LoVo (cell line): ENCODE measurements around the gene CROCC2.

Source experiments
- DNase-seq: peaks from one replicate; pipeline ENCODE4 v3.0.0-alpha.2; 2016; ENCODE audit warnings: low spot score

Gene CROCC2

DNA sequence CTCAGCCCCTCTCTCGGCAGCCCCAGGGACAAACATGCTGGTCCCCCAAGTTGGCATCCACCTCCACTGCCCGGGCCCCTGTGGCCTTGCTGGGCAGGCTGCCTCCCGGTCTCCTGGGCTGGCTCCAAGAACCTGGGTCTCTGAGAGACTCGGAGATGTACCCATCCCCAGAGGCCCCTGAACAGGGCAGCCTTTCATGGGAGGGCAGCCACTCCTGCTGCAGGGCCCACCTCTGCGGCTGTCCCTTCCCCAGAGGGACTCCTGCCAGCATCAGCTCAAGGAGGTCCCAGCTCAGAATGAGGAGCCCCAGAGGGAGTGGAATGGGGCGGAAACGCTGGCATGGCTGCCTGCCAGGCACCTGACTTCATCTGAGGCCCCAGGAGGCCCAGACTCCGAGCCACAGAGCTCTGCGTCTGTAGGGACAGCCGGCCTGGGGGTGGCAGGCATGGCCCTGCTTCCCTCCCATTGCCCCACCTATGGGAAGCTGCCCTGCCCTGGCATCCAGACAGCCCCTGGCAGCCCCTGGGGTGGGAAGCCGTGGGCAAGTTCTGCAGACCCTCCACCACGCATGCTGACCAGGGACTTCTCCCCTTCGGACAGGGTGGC, 857 bp upstream of the CROCC2 start:
- peak; percentile 19 for DNase-seq

DNA sequence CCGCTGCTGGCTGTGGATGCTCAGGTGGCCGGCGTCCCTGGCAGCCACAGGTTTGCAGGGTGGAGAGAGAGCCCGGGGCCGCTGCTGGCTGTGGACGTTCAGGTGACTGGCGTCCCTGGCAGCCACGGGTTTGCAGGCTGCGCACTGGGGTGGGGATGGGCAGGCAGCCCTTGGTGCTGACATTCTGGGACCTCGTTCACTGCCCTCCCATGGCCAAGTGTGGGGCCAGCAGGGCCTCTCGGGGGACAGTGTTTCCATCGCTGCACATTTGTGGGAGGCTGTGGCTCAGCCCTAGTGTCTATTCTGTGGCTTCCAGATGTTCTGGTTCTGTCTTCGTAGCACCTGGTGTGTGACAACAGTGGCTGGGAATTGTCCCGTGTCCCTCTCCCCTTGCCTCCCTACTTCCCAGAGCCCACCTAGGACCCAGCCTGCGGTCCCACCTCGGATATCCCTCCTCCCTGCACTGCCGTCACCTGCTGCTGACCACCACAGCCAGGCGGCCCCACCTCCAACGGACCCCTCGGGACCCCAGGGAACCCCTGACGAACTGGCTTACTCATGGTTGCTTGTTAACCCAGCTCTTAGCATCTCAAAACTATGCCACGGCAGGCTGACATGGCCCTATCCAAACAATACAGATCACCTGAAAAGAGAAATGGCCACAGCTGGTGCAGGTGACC, 915 bp downstream of the CROCC2 start:
- no peak for DNase-seq

DNA sequence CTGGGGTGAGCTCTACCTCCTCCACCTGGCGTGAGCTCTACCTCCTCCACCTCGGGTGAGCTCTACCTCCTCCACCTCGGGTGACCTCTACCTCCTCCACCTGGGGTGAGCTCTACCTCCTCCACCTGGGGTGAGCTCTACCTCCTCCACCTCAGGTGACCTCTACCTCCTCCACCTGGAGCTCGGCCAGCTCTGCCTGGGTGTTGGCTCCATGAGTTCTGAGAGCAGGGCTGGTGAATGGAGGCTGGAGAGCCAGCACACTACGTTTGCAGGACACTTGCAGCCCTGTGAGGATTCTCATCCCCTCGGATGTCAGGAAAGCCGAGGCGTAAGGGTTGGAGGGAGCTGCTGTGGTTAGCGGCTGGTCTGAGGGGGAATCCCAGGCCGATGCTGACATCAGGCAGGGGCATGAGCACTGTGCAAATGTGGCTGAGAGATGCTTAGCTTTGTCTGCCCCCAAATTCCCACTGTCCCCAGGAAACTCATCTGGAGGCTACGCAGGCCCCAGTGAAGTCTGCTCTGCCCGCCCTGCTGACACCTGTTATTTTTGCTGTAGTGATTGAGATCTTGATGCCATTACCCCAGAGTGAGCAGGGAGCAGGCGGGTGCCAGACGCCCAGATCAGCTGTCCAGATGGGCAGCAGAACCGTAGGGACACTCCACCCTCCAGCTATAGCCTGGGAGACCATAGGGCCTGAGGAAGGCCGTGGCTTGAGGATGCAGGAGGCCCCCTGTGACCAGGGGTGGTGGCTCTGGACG, 3.3 kb downstream of the CROCC2 start:
- no peak for DNase-seq

DNA sequence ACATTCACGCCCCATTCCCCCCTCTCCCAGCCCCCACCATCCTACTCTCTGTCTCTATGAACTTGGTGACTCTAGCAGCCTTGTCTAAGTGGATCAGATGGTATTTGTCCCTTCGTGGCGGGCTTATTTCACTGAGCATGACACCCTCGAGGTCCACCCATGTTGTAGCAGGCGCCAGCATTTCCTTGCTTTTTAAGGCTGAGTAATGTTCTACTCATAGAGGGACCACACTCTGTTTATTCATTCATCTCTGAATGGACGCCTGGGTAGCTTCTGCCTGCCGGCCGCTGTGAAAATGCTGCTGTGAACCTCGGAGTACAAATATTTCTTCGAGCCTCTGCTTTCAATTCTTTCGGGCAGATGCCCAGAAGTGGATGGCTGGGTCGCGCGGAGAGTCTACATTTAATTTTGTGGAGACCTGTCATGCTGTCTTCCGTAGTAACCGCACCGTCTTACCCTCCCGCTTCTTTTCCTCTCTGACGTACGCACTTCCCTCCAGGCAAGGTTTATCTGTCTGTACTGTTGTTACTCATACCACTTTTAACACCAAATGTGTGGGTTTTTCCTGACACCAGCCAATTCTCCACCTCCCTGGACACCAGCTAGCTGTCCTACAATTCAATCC, 5.6 kb downstream of the CROCC2 start:
- no peak for DNase-seq

DNA sequence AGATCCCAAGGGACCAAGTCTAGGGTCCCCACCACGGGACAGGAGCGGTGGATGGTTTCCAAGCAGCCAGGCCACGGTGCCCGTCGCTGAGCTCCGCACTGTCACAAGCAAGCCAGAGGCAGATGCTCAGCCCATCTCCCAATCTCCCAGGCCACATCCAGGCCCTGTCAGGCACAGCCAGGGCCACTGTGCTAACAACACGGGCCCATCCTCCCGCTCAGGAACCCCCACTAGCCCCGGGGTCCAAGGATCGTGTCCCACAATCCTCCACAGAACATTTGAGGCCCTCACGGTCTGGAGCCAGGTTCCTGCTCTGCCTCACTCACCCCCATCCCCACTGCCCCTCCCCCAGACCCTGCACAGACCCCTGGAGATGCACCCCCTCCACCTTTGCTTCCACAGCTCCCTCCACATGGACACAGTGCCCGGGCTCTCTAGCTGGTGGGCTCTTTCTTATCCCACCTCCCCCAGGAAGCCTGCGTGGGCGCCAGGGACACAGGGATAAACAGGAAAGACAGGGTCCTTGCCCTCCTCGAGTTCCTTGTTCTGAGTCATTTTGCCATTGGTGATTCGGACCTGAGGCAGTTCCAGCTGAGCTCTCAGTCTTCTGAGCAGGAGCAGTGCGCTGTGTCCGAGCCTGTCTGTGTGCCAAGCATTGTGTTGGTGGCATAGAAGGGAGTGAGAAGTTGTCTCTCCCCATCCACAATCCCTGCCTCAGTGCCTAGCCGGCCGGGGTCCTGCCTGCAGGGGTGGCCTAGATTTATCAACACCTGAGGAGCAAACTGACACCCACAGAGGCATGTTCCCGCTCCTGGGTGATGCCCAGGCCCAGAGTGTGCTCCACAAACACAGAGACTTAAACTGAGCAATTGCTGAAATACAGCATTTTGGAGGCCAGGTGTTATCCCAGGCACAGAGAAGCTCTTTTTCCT, 7.0 kb downstream of the CROCC2 start:
- DNase-seq: no peak

DNA sequence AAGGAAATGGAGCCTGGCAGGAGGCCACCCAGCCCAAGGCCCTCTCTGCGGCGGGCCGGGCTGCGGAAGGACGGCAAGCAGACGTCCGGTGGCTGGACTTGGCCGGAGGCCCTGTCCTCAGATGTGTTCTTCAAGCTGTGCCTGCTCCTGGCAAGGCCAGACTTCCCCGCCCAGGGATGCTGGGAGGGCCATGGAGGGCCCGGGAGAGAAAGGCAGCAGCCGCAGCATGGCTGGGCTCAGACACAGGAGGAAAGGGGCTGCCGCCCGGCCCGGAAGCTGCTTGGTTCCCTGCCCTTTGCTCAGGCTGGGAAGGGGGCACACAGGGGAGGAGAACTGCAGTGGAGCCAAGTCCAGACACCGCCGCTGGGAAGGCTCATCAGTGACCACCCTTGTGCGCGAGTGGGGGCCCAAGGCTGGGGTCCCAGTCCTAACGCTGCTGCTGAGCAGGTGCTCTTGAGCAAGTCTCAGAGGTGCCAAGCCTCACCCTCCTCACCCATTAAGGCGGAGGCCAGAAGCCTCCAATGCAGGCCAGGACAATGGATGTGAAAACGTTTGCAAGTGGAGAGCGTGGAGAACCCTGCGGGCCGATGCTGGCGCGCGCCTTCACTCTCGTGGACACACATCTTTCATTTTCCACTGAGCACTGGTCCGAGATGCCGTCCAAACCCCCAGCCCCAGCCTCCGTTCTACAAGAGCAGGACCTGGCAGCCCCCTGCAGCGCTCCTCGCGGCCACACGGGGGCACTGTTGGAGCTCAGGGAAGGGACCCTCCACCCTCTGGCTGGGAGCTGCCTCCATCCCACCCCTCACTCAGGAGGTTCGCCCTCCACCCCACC, 7.9 kb downstream of the CROCC2 start:
- DNase-seq: no peak

DNA sequence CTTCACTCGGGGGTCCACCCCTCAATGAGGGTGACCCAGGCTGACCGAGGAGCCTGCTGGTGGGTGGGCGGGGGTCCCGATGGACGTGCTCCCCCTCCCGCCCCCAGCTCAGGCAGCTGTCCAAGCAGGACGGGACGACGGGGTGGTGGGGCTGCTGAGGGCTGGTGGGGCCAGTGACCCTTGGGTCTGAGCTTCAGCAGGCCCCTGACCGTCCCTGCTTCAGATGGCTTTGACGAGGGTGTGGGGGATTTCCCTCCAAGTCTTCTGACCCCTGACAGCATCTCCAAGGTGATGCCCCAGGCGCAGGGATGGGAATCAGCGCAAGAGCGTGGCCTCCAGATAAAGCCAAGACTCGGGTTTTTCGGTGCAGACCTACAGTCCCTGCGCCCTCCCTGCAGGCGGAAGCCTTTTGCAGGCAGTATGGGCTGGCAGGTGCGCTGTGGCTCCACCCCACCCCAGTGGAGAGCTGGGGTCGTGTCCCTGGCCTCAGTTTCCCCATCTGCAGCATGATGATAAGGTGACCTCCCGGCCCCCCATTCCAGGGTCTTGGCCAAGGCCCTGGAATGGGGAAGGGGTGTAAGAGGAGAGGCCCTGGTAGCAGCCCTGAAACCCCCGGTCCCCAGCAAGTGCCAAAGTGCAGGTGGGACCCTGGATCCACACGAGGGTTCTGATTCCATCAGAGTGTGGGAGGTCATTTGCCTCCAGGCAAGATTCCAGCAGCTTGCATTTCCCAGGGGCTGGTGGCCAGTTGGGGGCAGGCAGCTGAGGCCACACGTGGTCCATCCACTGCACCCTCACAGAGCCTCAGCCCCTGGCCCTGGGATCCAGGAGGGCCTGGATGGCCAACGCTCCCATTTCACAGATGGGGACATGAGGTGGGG, 8.7 kb downstream of the CROCC2 start:
- DNase-seq: no peak

DNA sequence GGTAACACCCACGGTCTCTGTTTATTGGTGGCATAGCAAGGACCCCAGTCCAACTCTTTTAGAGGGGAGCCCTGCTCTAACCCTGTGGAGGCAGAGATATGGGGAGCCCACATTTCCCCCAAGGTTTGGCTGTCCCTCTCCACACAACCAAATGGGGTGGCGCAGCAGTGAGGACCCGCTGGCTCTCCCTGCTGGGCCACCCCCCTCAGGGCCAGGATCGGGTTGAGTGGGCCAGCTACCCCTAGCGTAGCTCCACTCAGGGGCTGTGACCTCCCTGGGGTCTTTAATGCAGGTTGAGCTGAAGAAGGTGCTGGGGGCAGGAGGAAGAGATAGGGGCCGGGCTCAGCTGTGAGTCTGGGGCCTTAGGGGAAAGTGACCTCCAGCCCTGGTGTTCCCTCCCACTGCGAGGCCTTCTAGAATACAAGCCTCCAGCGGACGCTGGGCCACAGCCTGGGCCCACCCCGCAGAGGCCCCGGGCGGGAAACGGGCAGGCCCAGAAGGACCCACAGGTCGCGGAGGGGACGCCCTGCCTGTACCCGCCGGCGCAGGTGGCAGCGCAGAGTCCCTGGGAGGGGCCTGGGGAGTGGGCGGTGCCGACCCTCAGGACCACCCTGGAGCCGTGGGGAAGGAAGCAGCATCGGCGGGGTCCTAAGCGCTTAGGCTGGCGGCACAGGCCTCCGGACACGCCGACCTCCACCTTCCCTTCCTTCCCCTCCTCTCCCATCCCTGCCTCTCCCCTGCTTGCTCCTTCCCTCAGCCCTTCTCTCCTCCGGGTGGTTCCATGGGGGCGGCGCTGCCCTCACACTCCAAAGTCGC, 9.6 kb downstream of the CROCC2 start:
- DNase-seq: no peak

DNA sequence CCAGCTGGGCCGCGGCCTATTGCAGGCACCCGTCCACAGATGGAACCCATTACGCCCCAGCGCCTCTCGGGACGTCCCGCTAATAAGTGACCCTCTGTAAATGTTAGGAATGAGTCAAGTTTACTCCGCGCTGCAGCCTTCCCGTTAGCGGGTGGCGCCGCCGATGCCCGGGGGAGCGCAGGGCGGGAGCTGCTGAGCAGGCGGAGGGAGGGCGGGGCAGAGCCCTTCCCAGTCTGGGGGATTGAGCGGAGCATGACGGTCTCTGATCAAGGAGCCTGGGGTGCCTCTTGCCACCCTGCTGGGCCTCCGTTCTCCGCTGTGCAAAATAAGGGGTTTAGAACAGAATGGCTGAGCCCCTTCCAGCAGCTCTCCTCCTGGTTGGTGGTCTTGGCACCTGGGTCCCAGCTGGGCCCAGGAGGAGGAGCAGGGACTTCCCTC, 10.5 kb downstream of the CROCC2 start:
- DNase-seq: no peak

DNA sequence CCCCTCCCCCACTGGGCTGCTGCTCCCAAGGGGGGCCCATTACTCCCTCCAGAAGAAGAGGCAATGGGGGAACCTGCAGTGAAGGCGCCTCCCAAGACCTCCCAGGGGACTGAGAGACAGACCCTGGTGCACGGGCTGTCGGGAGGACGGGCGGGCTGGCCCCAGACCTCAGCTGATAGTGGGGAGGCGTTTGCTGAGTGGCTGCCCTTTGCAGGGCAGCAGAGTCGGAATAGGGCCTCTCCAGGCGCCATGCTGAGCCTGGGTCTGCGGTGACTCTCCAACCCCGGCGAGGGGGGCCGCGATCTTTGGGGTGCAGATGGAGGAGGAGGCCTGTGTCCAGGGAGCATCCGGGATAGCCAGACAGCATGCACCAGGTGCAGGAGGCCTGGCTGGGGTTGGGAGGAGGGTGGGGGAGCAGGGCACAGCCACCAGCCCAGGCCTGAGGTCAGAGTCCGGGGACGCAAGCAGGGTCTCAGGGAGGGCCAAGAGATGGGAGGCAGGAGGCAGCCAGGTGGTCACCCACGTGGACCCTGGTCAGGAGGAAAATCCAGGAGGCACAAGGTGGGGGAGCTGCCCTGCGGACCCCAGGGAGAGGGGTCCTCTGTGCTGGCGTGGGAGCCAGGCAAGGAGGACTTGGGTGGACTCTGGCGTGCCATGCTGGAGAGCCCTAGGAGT, 11.0 kb downstream of the CROCC2 start:
- DNase-seq: no peak

DNA sequence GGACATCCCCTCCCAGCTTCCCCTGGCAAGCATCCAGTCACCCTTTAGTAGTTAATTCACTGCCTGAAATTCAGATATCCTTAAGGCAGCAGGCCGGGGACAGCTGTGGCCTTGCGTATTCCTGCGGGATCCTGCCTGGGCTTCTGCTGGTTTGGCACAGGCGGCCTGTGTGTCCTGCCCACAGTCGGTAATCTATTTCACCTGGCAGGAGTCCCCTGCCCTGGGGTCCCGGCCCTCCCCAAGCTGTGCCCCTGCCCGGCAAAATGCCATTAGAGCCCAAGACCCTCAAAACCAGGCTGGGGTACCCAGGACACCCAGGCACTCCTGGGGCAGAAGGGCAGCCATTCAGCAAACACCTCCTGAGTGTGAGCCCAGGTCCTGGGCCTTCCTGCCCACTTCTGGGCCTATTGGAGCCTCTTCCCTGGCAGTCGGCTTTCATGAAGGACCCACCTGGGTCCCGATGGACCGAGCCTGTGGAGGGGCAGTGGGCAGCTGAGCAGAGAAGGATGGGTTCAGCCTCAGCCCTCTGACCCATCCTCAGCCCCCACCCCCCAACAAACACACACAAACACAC, 11.6 kb downstream of the CROCC2 start:
- no peak for DNase-seq

DNA sequence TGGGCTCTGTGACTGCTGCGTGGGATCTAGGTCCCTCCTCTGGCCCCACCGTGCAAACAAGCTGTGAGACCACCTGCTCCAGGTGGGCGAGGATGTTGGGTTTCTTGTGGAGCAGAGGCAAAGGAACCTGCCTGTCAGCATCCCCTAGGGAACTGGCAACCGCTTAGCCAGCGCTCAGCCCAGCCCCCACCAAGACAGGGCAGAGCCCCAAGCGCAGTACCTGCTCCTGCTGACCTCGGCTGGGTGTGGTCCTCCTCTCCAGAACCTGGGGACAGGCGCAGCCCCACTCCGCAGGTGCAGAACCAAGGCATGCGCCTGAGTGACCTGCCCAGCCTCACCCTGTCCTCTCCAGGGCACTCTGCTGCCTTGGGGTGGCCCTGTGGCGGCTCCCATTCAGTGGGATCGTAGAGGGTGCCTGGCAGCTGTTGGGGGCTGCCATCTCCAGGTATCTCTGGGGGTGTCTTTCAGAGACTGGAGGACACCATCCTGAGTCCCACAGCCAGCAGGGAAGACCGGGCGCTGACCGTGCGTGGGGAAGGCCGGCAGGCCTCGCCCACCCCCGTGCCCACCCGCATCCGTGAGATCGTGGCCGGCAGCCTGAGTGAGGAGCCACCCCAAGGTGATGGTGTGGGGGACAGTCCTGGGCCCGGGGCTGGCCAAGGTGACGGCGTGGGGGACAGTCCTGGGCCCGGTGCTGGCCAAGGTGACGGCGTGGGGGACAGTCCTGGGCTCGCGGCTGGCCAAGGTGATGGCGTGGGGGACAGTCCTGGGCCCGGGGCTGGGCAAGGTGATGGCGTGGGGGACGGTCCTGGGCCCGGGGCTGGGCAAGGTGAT, 12.3 kb downstream of the CROCC2 start:
- no peak for DNase-seq

DNA sequence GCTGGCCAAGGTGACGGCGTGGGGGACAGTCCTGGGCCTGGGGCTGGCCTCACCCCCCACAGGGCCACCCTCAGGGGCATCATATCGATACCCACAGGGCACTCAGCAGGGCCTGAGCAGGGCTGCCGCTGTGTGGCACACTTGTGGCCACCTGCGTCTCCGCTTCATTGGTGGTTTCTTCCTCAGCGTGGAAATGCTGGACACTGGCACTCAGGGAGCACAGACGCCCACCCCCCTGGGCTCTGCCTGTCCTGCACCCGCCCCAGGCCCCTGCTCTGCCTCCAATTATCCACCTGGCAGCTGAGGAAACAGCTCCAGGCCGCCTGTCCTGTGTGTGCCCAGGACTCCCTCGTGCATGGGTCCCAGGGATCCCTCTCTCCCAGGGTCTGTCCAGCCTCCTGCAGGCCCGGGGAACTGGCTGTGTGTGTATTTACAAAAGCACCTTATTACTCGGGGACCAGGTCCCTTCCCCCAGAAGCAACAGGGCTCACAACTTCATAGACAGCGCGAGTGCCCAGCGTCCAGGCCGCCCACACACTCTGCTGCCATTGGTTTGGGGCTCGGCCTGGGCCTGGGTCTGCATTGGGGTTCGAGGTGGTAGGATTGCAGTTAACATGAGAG, 13.1 kb downstream of the CROCC2 start:
- DNase-seq: no peak

DNA sequence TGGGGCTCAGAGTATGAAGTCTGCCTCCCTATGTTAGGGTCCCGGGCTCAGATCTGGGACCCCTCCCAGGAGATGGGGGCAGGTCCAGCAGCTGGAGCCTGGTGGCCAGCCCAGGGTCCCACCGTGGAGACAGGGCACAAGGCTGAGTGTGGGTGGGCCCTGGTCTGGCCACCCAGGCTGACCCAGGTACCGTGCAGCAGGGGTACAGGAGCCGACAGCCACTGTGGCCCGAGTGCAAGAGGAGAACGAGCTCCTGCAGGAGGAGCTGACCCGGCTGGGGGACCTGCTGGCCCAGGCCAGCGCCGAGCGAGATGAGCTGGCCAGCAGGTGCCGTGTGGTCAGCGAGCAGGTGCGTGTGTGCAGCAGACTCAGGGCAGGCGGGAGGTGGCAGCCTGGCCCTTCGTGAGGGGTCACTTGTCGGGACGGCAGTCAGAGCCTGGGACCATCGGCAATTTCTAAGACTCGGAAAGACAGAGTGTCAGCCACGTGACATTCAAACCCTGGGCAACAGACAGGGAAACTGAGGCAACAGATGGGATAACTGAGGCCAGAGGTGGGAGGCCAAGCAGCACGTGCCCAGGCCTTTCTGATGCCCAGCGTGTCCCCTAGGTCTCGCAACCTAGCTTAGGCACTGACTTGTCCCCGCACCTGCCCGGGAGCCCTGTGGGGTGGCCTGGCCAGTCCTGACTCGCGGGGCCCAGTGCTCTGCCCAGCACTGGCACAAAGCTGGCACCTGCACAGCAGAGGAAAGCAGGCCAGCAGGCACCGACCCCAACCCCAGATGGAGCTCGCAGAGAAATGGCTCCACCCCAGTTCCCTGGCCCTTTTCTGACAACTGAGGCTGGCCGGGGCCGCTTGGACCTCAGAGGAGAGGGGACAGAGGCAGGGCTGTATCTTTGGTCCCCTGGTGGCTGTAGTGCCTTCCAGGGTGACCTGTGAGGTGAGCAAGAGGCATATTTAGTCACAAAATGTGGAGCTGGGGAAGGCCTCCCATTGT, 13.9 kb downstream of the CROCC2 start:
- DNase-seq: no peak

DNA sequence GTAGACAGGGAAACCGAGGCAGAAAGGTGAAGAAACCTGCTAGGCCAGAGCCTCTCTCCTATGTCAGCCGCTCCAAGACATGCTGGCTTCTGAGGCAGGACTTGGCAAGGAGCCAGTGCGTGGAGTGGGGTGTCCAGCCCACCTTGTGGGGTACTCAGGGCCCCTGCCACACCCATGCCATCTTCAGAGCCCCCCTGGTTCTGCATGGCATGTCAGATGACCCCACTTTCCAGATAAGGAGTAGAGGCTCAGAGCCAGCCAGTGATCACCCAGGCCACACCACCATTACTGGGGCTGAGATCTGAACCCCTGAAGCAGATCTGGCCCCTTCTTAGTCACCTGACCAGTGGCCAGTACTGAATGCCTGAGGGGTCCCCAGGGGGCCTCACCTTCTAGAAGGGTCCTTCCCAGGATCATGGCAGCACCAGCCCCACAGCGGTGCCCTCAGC, 14.7 kb downstream of the CROCC2 start:
- DNase-seq: no peak
